GM19240 (cell line): ENCODE results near the gene SKA3.

ENCODE experiments used
- DNase-seq: peaks from one replicate; pipeline ENCODE4 v3.0.0; 2011; ENCODE audit warnings: low spot score; ENCODE audit not compliant: insufficient read length

The SKA3 gene

GRCh38 chr13:21116141-21116540 lies 60.2 kb downstream of the SKA3 start:
- no peak for DNase-seq

- DNase-seq, result no peak
These were observed 61.1 kb downstream of the SKA3 start for GRCh38 chr13:21115231-21115630.

GRCh38 chr13:21111546-21111945 lies 64.8 kb downstream of the SKA3 start:
- no peak for DNase-seq

GRCh38 chr13:21109168-21109567 lies 67.2 kb downstream of the SKA3 start:
- no peak for DNase-seq

- no peak for DNase-seq
These were observed 70.3 kb downstream of the SKA3 start for GRCh38 chr13:21106089-21106488.

GRCh38 chr13:21104199-21105019 lies 71.9 kb downstream of the SKA3 start:
- no peak for DNase-seq
